Hypothalamus (tissue), 51 donors: Measurements from ENCODE around the gene MUSK.
"Not testable (repeated sequence)": the region's sequence is repeated elsewhere in the genome, so short reads cannot be mapped to it uniquely, and the experiment has no call there.

Experiments
- DNase-seq, 51 donors: peaks; one replicate each; lab custom pipeline; 2025; lab: John Stamatoyannopoulos, UW

Gene MUSK

GRCh38 chr9:110755179-110755578 is 86.6 kb downstream of the MUSK start:
- DNase-seq, result no peak

- no peak for DNase-seq
These were observed 89.6 kb downstream of the MUSK start for GRCh38 chr9:110758201-110758600.

GRCh38 chr9:110762783-110763182 is 94.2 kb downstream of the MUSK start:
- no peak for DNase-seq

GRCh38 chr9:110763568-110763967 is 95.0 kb downstream of the MUSK start:
- DNase-seq, result no peak

- DNase-seq, result no peak
These were observed 95.4 kb downstream of the MUSK start for GRCh38 chr9:110764006-110764405.

GRCh38 chr9:110765926-110766325 is 97.3 kb downstream of the MUSK start:
- DNase-seq, result no peak

GRCh38 chr9:110767559-110768063 is 99.0 kb downstream of the MUSK start:
- peak in 24 of 51 donors; percentile 1 to 73 (median 10) for DNase-seq

- no peak for DNase-seq
These were observed 100.3 kb downstream of the MUSK start for GRCh38 chr9:110768886-110769285.

- no peak for DNase-seq
These were observed 101.1 kb downstream of the MUSK start for GRCh38 chr9:110769667-110770066.

GRCh38 chr9:110775724-110776123 is 107.1 kb downstream of the MUSK start:
- DNase-seq, result peak in 3 of 51 donors; percentile 1 to 5 (median 2)

GRCh38 chr9:110776221-110776620 is 107.6 kb downstream of the MUSK start:
- DNase-seq, result no peak

- DNase-seq, result no peak
These were observed 108.7 kb downstream of the MUSK start for GRCh38 chr9:110777196-110777875.

- DNase-seq, result no peak
These were observed 109.3 kb downstream of the MUSK start for GRCh38 chr9:110777876-110778215.

- DNase-seq, result no peak
These were observed 114.1 kb downstream of the MUSK start for GRCh38 chr9:110782701-110783100.

- DNase-seq, result no peak
These were observed 115.7 kb downstream of the MUSK start for GRCh38 chr9:110784309-110784708.

GRCh38 chr9:110785166-110785565 is 116.6 kb downstream of the MUSK start:
- DNase-seq, result no peak

- DNase-seq, result not testable (repeated sequence)
These were observed 119.8 kb downstream of the MUSK start for GRCh38 chr9:110788396-110788795.

GRCh38 chr9:110788871-110789270 is 120.3 kb downstream of the MUSK start:
- DNase-seq, result no peak

GRCh38 chr9:110797611-110798010 is 129.0 kb downstream of the MUSK start:
- no peak for DNase-seq

GRCh38 chr9:110799396-110799795 is 130.8 kb downstream of the MUSK start:
- DNase-seq, result no peak

GRCh38 chr9:110801426-110801825 is 132.8 kb downstream of the MUSK start:
- no peak for DNase-seq

GRCh38 chr9:110802416-110803035 is 133.9 kb downstream of the MUSK start:
- DNase-seq, result no peak
